ENCODE measurements around the gene FARP2.

The FARP2 gene

GRCh38 chr2:241496003-241496707 lies 140.1 kb downstream of the FARP2 start:
- no peak overlapping the region for H3K9ac ChIP-seq
- H3K36me3 ChIP-seq (ENCODE audit: control insufficient read depth, insufficient read depth, low read length), result no peaks in the 10 kb centered on the region
- H3K9me3 ChIP-seq (ENCODE audit: control insufficient read depth, low read length), result no peaks in the 10 kb centered on the region
- no peaks in the 10 kb centered on the region for H3K27me3 ChIP-seq (ENCODE audit: control insufficient read depth, insufficient read depth, low read length)
- no peaks in the 10 kb centered on the region for H3K4me1 ChIP-seq
- TF ChIP-seq CTCF (IDR thresholded peaks at IDR 0.05), result no peak
- no peak overlapping the region for H3K4me2 ChIP-seq (ENCODE audit: low read length)
- no peak overlapping the region for H3K4me3 ChIP-seq (ENCODE audit: low read depth, low read length)
- H2AFZ ChIP-seq, result no peak overlapping the region
- H3K79me2 ChIP-seq, result no peaks in the 10 kb centered on the region
- H3K27ac ChIP-seq, result no peak overlapping the region

- Histone ChIP-seq H3K79me2 (no peaks in the 10 kb centered on the region), H3K9ac (no peak overlapping the region)
Measured at GRCh38 chr2:241496904-241497877, 141.1 kb downstream of the FARP2 start.

GRCh38 chr2:241498115-241499070 lies 142.3 kb downstream of the FARP2 start:
- Histone ChIP-seq H3K9me3 (ENCODE audit: control insufficient read depth, low read length) (no peaks in the 10 kb centered on the region), H2AFZ (no peak overlapping the region), H3K36me3 (ENCODE audit: control insufficient read depth, insufficient read depth, low read length) (no peaks in the 10 kb centered on the region), H3K27ac (no peak overlapping the region), H3K4me2 (ENCODE audit: low read length) (no peak overlapping the region), H3K9ac (no peak overlapping the region), H3K79me2 (no peaks in the 10 kb centered on the region), H3K4me1 (no peaks in the 10 kb centered on the region), H3K27me3 (ENCODE audit: control insufficient read depth, insufficient read depth, low read length) (no peaks in the 10 kb centered on the region), H3K4me3 (ENCODE audit: low read depth, low read length) (no peak overlapping the region)
- no peak for TF ChIP-seq CTCF (IDR thresholded peaks at IDR 0.05)

More at GRCh38 chr2:241496904-241497877, 141.1 kb downstream of the FARP2 start:
- Histone ChIP-seq H3K4me1 (no peaks in the 10 kb centered on the region), H3K9me3 (ENCODE audit: control insufficient read depth, low read length) (no peaks in the 10 kb centered on the region), H3K27ac (no peak overlapping the region), H3K36me3 (ENCODE audit: control insufficient read depth, insufficient read depth, low read length) (no peaks in the 10 kb centered on the region), H2AFZ (no peak overlapping the region), H3K4me3 (ENCODE audit: low read depth, low read length) (no peak overlapping the region), H3K4me2 (ENCODE audit: low read length) (no peak overlapping the region), H3K27me3 (ENCODE audit: control insufficient read depth, insufficient read depth, low read length) (no peaks in the 10 kb centered on the region)
- TF ChIP-seq CTCF (IDR thresholded peaks at IDR 0.05), result no peak

GRCh38 chr2:241499146-241499965 lies 143.3 kb downstream of the FARP2 start:
- Histone ChIP-seq H3K4me1 (no peaks in the 10 kb centered on the region), H3K4me2 (ENCODE audit: low read length) (no peak overlapping the region), H3K36me3 (ENCODE audit: control insufficient read depth, insufficient read depth, low read length) (no peaks in the 10 kb centered on the region), H3K4me3 (ENCODE audit: low read depth, low read length) (no peak overlapping the region), H3K9me3 (ENCODE audit: control insufficient read depth, low read length) (no peaks in the 10 kb centered on the region), H2AFZ (no peak overlapping the region), H3K27ac (no peak overlapping the region), H3K27me3 (ENCODE audit: control insufficient read depth, insufficient read depth, low read length) (no peaks in the 10 kb centered on the region), H3K79me2 (no peaks in the 10 kb centered on the region), H3K9ac (no peak overlapping the region)
- no peak for TF ChIP-seq CTCF (IDR thresholded peaks at IDR 0.05)

Measured in parathyroid adenoma (tissue), 2 donors.